HL-60/S4 (cell line): ENCODE measurements around the gene KLHL29.

Experiments
- in situ Hi-C: fragments of 300-500 bp; cut with MboI; formaldehyde crosslinking; loops from 2 replicates; pipeline ENCODE4 v1.14.3; 2022; ENCODE audit warnings: low sequenced_read_pairs

KLHL29 gene

GRCh38 chr2:23366720-23367119 is 18.3 kb upstream of the KLHL29 start:
- in situ Hi-C loops: no loop called here

GRCh38 chr2:23367760-23368159 is 17.2 kb upstream of the KLHL29 start:
- in situ Hi-C loops: no loop called here

GRCh38 chr2:23373666-23374065 is 11.3 kb upstream of the KLHL29 start:
- in situ Hi-C loops: no loop called here

- in situ Hi-C loops: no loop called here
Measured at GRCh38 chr2:23375448-23375847, 9.5 kb upstream of the KLHL29 start.

GRCh38 chr2:23376075-23376474 is 8.9 kb upstream of the KLHL29 start:
- in situ Hi-C loops: no loop called here

GRCh38 chr2:23376972-23377371 is 8.0 kb upstream of the KLHL29 start:
- in situ Hi-C loops: no loop called here

- in situ Hi-C loops: no loop called here
Measured at GRCh38 chr2:23377771-23378170, 7.2 kb upstream of the KLHL29 start.

GRCh38 chr2:23378496-23378895 is 6.5 kb upstream of the KLHL29 start:
- in situ Hi-C loops: no loop called here

GRCh38 chr2:23379220-23379695 is 5.7 kb upstream of the KLHL29 start:
- in situ Hi-C loops: no loop called here

- in situ Hi-C loops: no loop called here
Measured at GRCh38 chr2:23380562-23381065, 4.4 kb upstream of the KLHL29 start.

GRCh38 chr2:23381084-23381483 is 3.9 kb upstream of the KLHL29 start:
- in situ Hi-C loops: no loop called here

- in situ Hi-C loops: no loop called here
Measured at GRCh38 chr2:23381485-23381884, 3.5 kb upstream of the KLHL29 start.

GRCh38 chr2:23383100-23383499 is 1.9 kb upstream of the KLHL29 start:
- in situ Hi-C loops: no loop called here

GRCh38 chr2:23385351-23385747 is 370 bp downstream of the KLHL29 start:
- in situ Hi-C loops: no loop called here

- in situ Hi-C loops: no loop called here
Measured at GRCh38 chr2:23385748-23386338, 864 bp downstream of the KLHL29 start.

GRCh38 chr2:23386339-23387220 is 1.6 kb downstream of the KLHL29 start:
- in situ Hi-C loops: no loop called here

- in situ Hi-C loops: no loop called here
Measured at GRCh38 chr2:23387221-23387550, 2.2 kb downstream of the KLHL29 start.

- in situ Hi-C loops: no loop called here
Measured at GRCh38 chr2:23387845-23388244, 2.9 kb downstream of the KLHL29 start.

- in situ Hi-C loops: no loop called here
Measured at GRCh38 chr2:23388294-23388693, 3.3 kb downstream of the KLHL29 start.

GRCh38 chr2:23388756-23389514 is 4.0 kb downstream of the KLHL29 start:
- in situ Hi-C loops: no loop called here

- in situ Hi-C loops: no loop called here
Measured at GRCh38 chr2:23390152-23390551, 5.2 kb downstream of the KLHL29 start.
